Fibroblast of the aortic adventitia (primary cell): ENCODE results near the gene NUP153. TPM values are rescaled to one million over a fixed set of nuclear protein-coding genes. Genes with fewer than 3 reads are reported as not detected.

Source experiments
- small RNA-seq: library from RNA; depleted of rRNA; stranded (forward); fragments of <200 nt; gene quantifications from one replicate; pipeline ENCODE3, GENCODE V24; 2012
- total RNA-seq: library from RNA; depleted of rRNA; stranded (reverse); fragments of >200 nt; gene quantifications from 2 replicates; pipeline ENCODE4 v1.2.3, GENCODE V29; 2012; ENCODE audit warnings: low replicate concordance

The NUP153 gene
- total RNA-seq, 1 donor = 47.5 TPM

Small RNA genes within 50 kb of the gene (small RNA-seq; reads per million reads assigned to genes)
- gene RF00019 = not detected
- gene RNA5SP204 = 1.7 reads per million, percentile 61 among the genes with 10 or more reads in this experiment
- gene RNU6-190P = not detected
- not detected for gene SUMO2P13

Other genes starting within 250 kb of the NUP153 start
- gene FAM8A1, start 106.6 kb downstream of the NUP153 start, total RNA-seq = 12.0 and 28.9 TPM in 2 replicates